ENCODE data around the gene GJC3. TPM values are rescaled to one million over a fixed set of nuclear protein-coding genes. Genes with fewer than 3 reads are reported as not detected.
"Not testable (repeated sequence)": the region's sequence is repeated elsewhere in the genome, so short reads cannot be mapped to it uniquely, and the experiment has no call there.

The GJC3 gene
- total RNA-seq, 1 experiment from 2014 or later: not detected

GRCh38 chr7:99974681-99975080 is 45.3 kb upstream of the GJC3 start:
- BruUV-seq (replicated peaks): no TSS peak
- H3K36me3 ChIP-seq (ENCODE audit: insufficient read depth, low read length, poor library complexity, severe bottlenecking): no peaks in the 10 kb centered on the region
- no peak overlapping the region for H3K27ac ChIP-seq (ENCODE audit: low read depth, low read length, poor library complexity, severe bottlenecking)
- TF ChIP-seq CTCF (conservative IDR thresholded peaks at IDR 0.05; ENCODE audit: low read depth, low read length) (no peak), EZH2 (IDR thresholded peaks at IDR 0.05; ENCODE audit: borderline replicate concordance, low read depth, low read length, poor library complexity, severe bottlenecking) (no peak)
- no peak for DNase-seq (ENCODE audit: low spot score)
- no peaks in the 10 kb centered on the region for H3K4me1 ChIP-seq (ENCODE audit: insufficient read depth, low read length, poor library complexity, severe bottlenecking)
- peaks cover 11% of the 10 kb centered on the region for H3K27me3 ChIP-seq (replicated peaks; ENCODE audit: insufficient read depth, low read depth, low read length, poor library complexity)
- H3K9me3 ChIP-seq (ENCODE audit: low read depth, low read length, poor library complexity, severe bottlenecking): no peaks in the 10 kb centered on the region
- CTCF ChIA-PET: no interaction called here
- intact Hi-C loops (cut with micrococcal nuclease; ENCODE audit: unreplicated experiment): loop anchor here (5.0 kb wide), 1 partner anchor 158 kb away; no protein-coding TSS in a partner anchor
- POLR2A ChIA-PET (ENCODE audit: low non-redundant PET): interaction anchor here (0.7 kb wide), 1 partner anchor 79 kb away, joined by 4 read pairs; no protein-coding TSS in a partner anchor
- no peak overlapping the region for H3K4me3 ChIP-seq (ENCODE audit: low read depth, low read length, poor library complexity, severe bottlenecking)

- H3K9me3 ChIP-seq (ENCODE audit: low read depth, low read length, poor library complexity, severe bottlenecking); intact Hi-C loops (cut with micrococcal nuclease; ENCODE audit: unreplicated experiment); CTCF ChIA-PET; H3K4me1 ChIP-seq (ENCODE audit: insufficient read depth, low read length, poor library complexity, severe bottlenecking); DNase-seq (ENCODE audit: low spot score); H3K4me3 ChIP-seq (ENCODE audit: low read depth, low read length, poor library complexity, severe bottlenecking); H3K36me3 ChIP-seq (ENCODE audit: insufficient read depth, low read length, poor library complexity, severe bottlenecking); BruUV-seq (replicated peaks); H3K27ac ChIP-seq (ENCODE audit: low read depth, low read length, poor library complexity, severe bottlenecking): not testable (repeated sequence)
- POLR2A ChIA-PET (ENCODE audit: low non-redundant PET): interaction anchor here (0.7 kb wide), 1 partner anchor 78 kb away, joined by 4 read pairs; no protein-coding TSS in a partner anchor
- peaks cover 11% of the 10 kb centered on the region for H3K27me3 ChIP-seq (replicated peaks; ENCODE audit: insufficient read depth, low read depth, low read length, poor library complexity)
These were observed 44.4 kb upstream of the GJC3 start for GRCh38 chr7:99973817-99974216.

GRCh38 chr7:99971242-99971641 is 41.8 kb upstream of the GJC3 start:
- CTCF ChIA-PET: no interaction called here
- H3K4me1 ChIP-seq (ENCODE audit: insufficient read depth, low read length, poor library complexity, severe bottlenecking): no peaks in the 10 kb centered on the region
- intact Hi-C loops (cut with micrococcal nuclease; ENCODE audit: unreplicated experiment): no loop called here
- no TSS peak for BruUV-seq (replicated peaks)
- no peak for DNase-seq (ENCODE audit: low spot score)
- no peaks in the 10 kb centered on the region for H3K36me3 ChIP-seq (ENCODE audit: insufficient read depth, low read length, poor library complexity, severe bottlenecking)
- H3K9me3 ChIP-seq (ENCODE audit: low read depth, low read length, poor library complexity, severe bottlenecking): no peaks in the 10 kb centered on the region
- no peak for TF ChIP-seq EZH2 (IDR thresholded peaks at IDR 0.05; ENCODE audit: borderline replicate concordance, low read depth, low read length, poor library complexity, severe bottlenecking)
- TF ChIP-seq CTCF (conservative IDR thresholded peaks at IDR 0.05; ENCODE audit: low read depth, low read length): no peak
- POLR2A ChIA-PET (ENCODE audit: low non-redundant PET): no interaction called here
- H3K27me3 ChIP-seq (replicated peaks; ENCODE audit: insufficient read depth, low read depth, low read length, poor library complexity): peaks cover 17% of the 10 kb centered on the region
- H3K4me3 ChIP-seq (ENCODE audit: low read depth, low read length, poor library complexity, severe bottlenecking): no peak overlapping the region
- H3K27ac ChIP-seq (ENCODE audit: low read depth, low read length, poor library complexity, severe bottlenecking): no peak overlapping the region

GRCh38 chr7:99969813-99970212 is 40.4 kb upstream of the GJC3 start:
- BruUV-seq (replicated peaks); intact Hi-C loops (cut with micrococcal nuclease; ENCODE audit: unreplicated experiment); DNase-seq (ENCODE audit: low spot score); H3K4me3 ChIP-seq (ENCODE audit: low read depth, low read length, poor library complexity, severe bottlenecking); H3K36me3 ChIP-seq (ENCODE audit: insufficient read depth, low read length, poor library complexity, severe bottlenecking); H3K27ac ChIP-seq (ENCODE audit: low read depth, low read length, poor library complexity, severe bottlenecking); POLR2A ChIA-PET (ENCODE audit: low non-redundant PET); CTCF ChIA-PET; H3K9me3 ChIP-seq (ENCODE audit: low read depth, low read length, poor library complexity, severe bottlenecking); H3K4me1 ChIP-seq (ENCODE audit: insufficient read depth, low read length, poor library complexity, severe bottlenecking): not testable (repeated sequence)
- peaks cover 31% of the 10 kb centered on the region for H3K27me3 ChIP-seq (replicated peaks; ENCODE audit: insufficient read depth, low read depth, low read length, poor library complexity)
